PC-9 (cell line): ENCODE results near the gene ADAM17. TPM values are rescaled to one million over a fixed set of nuclear protein-coding genes. Genes with fewer than 3 reads are reported as not detected.

Experiments used
- BruUV-seq: library from RNA; stranded (reverse); fragments of 400-500 nt; replicated peaks from 2 replicates; lab custom pipeline; 2021; lab: Mats Ljungman, UMichigan
- CTCF ChIA-PET: fragments of 300-600 bp; sonication (Branson Sonifier 250); formaldehyde crosslinking; loops from one replicate; lab custom pipeline; 2022; ENCODE audit warnings: antibody characterized with exemption; lab: Charles Lee
- POLR2A ChIA-PET: fragments of 300-600 bp; sonication (Branson Sonifier 250); formaldehyde crosslinking; loops from one replicate; lab custom pipeline; 2022; ENCODE audit warnings: antibody characterized with exemption; ENCODE audit not compliant: unreplicated experiment; lab: Charles Lee
- DNase-seq, 2 experiments: peaks; one replicate each; pipeline versions ENCODE4 v3.0.0 to v3.0.0-alpha.2; 2015 to 2022; ENCODE audit warnings: mixed read lengths in 1 of 2
- H2AFZ ChIP-seq: fragments of 200-600 bp; sonication (generic); 2 replicates; pipeline ENCODE4 v1.8.1; 2017; ENCODE audit warnings: antibody characterized with exemption
- H3F3A ChIP-seq: fragments of 200-600 bp; sonication (generic); 2 replicates; pipeline ENCODE4 v1.8.1; 2017; ENCODE audit warnings: antibody characterized with exemption, mild to moderate bottlenecking, low read depth; ENCODE audit not compliant: insufficient read depth
- H3K27ac ChIP-seq: fragments of 200-600 bp; sonication (generic); 2 replicates; pipeline ENCODE4 v1.6.1; 2016; ENCODE audit warnings: mixed run types
- H3K27me3 ChIP-seq: fragments of 200-600 bp; sonication (generic); 2 replicates; pipeline ENCODE4 v1.6.1; 2016; ENCODE audit warnings: low read depth, mixed run types; ENCODE audit not compliant: insufficient read depth
- H3K36me3 ChIP-seq: fragments of 200-600 bp; sonication (generic); 2 replicates; pipeline ENCODE4 v1.6.1; 2016; ENCODE audit warnings: low read depth, mixed run types
- H3K4me1 ChIP-seq: fragments of 200-600 bp; sonication (generic); replicated peaks from 2 replicates; pipeline ENCODE4 v1.6.1; 2016; ENCODE audit warnings: mixed run types; ENCODE audit not compliant: insufficient read depth
- H3K4me2 ChIP-seq: fragments of 200-600 bp; sonication (generic); 2 replicates; pipeline ENCODE4 v1.6.1; 2017; ENCODE audit warnings: mixed run types
- H3K4me3 ChIP-seq: fragments of 200-600 bp; sonication (generic); 2 replicates; pipeline ENCODE4 v1.6.1; 2016; ENCODE audit warnings: mixed run types
- H3K79me2 ChIP-seq: fragments of 200-600 bp; sonication (generic); 2 replicates; pipeline ENCODE4 v1.6.1; 2017; ENCODE audit warnings: low read depth, mixed run types
- H3K9me2 ChIP-seq: fragments of 200-600 bp; sonication (generic); 2 replicates; pipeline ENCODE4 v1.8.1; 2017; ENCODE audit warnings: mild to moderate bottlenecking; ENCODE audit not compliant: insufficient read depth
- H3K9me3 ChIP-seq: fragments of 200-600 bp; sonication (generic); 2 replicates; pipeline ENCODE4 v1.8.1; 2016; ENCODE audit warnings: low read depth; ENCODE audit not compliant: insufficient read depth
- H4K20me1 ChIP-seq: fragments of 200-600 bp; sonication (generic); 2 replicates; pipeline ENCODE4 v1.8.1; 2017; ENCODE audit not compliant: insufficient read depth
- CTCF ChIP-seq: fragments of 200-600 bp; sonication (generic); conservative IDR thresholded peaks from 2 replicates; pipeline ENCODE4 v1.6.1; 2017; ENCODE audit warnings: mixed run types, antibody characterized with exemption, mild to moderate bottlenecking, moderate library complexity
- EZH2 ChIP-seq: fragments of 200-600 bp; sonication (generic); IDR thresholded peaks from 2 replicates; pipeline ENCODE4 v1.8.0; 2017; ENCODE audit warnings: antibody characterized with exemption, low read depth
- intact Hi-C: fragments of 100-400 bp; cut with micrococcal nuclease; formaldehyde crosslinking; loops from one replicate; pipeline ENCODE4 v1.10.0; 2022; ENCODE audit not compliant: unreplicated experiment
- total RNA-seq: library from RNA; stranded (reverse); gene quantifications from 2 replicates; pipeline ENCODE4 v1.2.3, GENCODE V29; 2021

ADAM17 gene
- total RNA-seq, 1 experiment from 2014 or later = 65.0 TPM

- no peak for DNase-seq
- BruUV-seq = no TSS peak
- H3K4me3 ChIP-seq = no peak overlapping the region
- H3K79me2 ChIP-seq = 0 out of 2 replicates have a peak, but pooled peaks cover 15% of the 10 kb centered on the region
- H2AFZ ChIP-seq = no peak overlapping the region
- no peaks in the 10 kb centered on the region for H3K27me3 ChIP-seq
- POLR2A ChIA-PET = interaction anchor here (0.5 kb wide), 1 partner anchor 11 kb away, joined by 3 read pairs; no protein-coding TSS in a partner anchor
- no peak overlapping the region for H3K27ac ChIP-seq
- intact Hi-C loops = loop anchor here (10.0 kb wide), 1 partner anchor 76 kb away; no protein-coding TSS in a partner anchor
- peaks cover 18% of the 10 kb centered on the region for H3F3A ChIP-seq
- TF ChIP-seq EZH2 = no peak
- TF ChIP-seq CTCF = no peak
- no peaks in the 10 kb centered on the region for H3K4me1 ChIP-seq
- peaks cover 51% of the 10 kb centered on the region for H4K20me1 ChIP-seq
- H3K4me2 ChIP-seq = no peak overlapping the region
- peaks cover 33% of the 10 kb centered on the region for H3K36me3 ChIP-seq
- no peaks in the 10 kb centered on the region; the same call in 1 of the 2 replicates for H3K9me2 ChIP-seq
- CTCF ChIA-PET = no interaction called here
- H3K9me3 ChIP-seq = no peaks in the 10 kb centered on the region
Observed at GRCh38 chr2:9508931-9509330, 46.7 kb downstream of the ADAM17 start.

GRCh38 chr2:9498210-9498609 is 57.4 kb downstream of the ADAM17 start:
- intact Hi-C loops = no loop called here
- H3K27me3 ChIP-seq = no peaks in the 10 kb centered on the region
- H3F3A ChIP-seq = peaks cover 58% of the 10 kb centered on the region
- TF ChIP-seq CTCF (no peak), EZH2 (no peak)
- no peaks in the 10 kb centered on the region for H3K9me2 ChIP-seq
- H3K36me3 ChIP-seq = peaks cover 41% of the 10 kb centered on the region
- CTCF ChIA-PET = no interaction called here
- BruUV-seq = no TSS peak
- H3K27ac ChIP-seq = 0 out of 2 replicates have a peak overlapping the region, but pooled peaks have one; percentile 5
- no peak for DNase-seq
- no peaks in the 10 kb centered on the region for H3K79me2 ChIP-seq
- no peaks in the 10 kb centered on the region for H3K9me3 ChIP-seq
- no peak overlapping the region for H2AFZ ChIP-seq
- POLR2A ChIA-PET = no interaction called here
- no peak overlapping the region for H3K4me3 ChIP-seq
- peaks cover 49% of the 10 kb centered on the region for H4K20me1 ChIP-seq
- H3K4me1 ChIP-seq = no peaks in the 10 kb centered on the region
- H3K4me2 ChIP-seq = no peak overlapping the region

DNA sequence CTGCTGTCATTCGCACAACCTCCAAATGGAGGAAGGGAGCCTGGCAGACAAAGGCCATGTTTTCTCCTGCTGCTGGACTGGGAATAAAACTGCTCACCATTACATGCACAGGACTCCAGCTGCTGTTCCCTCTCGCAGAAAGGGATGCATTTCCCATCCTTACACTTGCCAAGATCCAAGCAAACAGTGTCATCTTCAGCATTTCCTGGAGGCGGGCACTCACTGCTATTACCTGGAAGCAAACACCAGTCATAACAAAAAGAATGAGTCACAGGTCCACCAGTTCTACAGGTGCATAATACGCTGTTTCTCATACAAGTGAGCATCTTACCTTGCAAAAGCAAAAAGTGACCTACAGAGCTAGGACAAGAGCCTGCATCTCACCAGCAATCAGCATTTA is 58.6 kb downstream of the ADAM17 start:
- H3K36me3 ChIP-seq = peaks cover 47% of the 10 kb centered on the region
- DNase-seq = peak in 1 of 2 experiments; percentile 72
- no TSS peak for BruUV-seq

More for the DNA sequence above, 58.6 kb downstream of the ADAM17 start:
- Histone ChIP-seq H3K9me3 (no peaks in the 10 kb centered on the region), H3K79me2 (no peaks in the 10 kb centered on the region), H3K27ac (no peak overlapping the region), H3F3A (peaks cover 55% of the 10 kb centered on the region), H2AFZ (no peak overlapping the region), H3K27me3 (no peaks in the 10 kb centered on the region), H3K4me2 (no peak overlapping the region), H4K20me1 (peaks cover 46% of the 10 kb centered on the region), H3K4me1 (no peaks in the 10 kb centered on the region), H3K4me3 (no peak overlapping the region), H3K9me2 (no peaks in the 10 kb centered on the region)
- intact Hi-C loops = no loop called here
- ChIA-PET CTCF (no interaction called here), POLR2A (no interaction called here)
- no peak for TF ChIP-seq EZH2
- TF ChIP-seq CTCF = no peak
